Heart right ventricle (tissue), 16 donors: ENCODE data around the gene ULK1. TPM values are rescaled to one million over a fixed set of nuclear protein-coding genes. Genes with fewer than 3 reads are reported as not detected.

ENCODE experiments used
- ATAC-seq, 8 donors: fragments of 200-7000 bp; cut with Tn5 transposase; one replicate each; pipeline ENCODE4 v1.9.1; 2020; ENCODE audit warnings: mild to moderate bottlenecking in 8 of 8, moderate library complexity in 8 of 8, moderate number of reproducible peaks in 1 of 8
- DNase-seq, 2 donors: peaks; one replicate each; pipeline ENCODE4 v3.0.0-alpha.2; 2020
- H3K27ac ChIP-seq, 10 donors: fragments of 200-600 bp; sonication (generic) in 2 of 10; one replicate each; pipeline versions ENCODE4 v1.5.0 to v1.8.0; 2020 to 2022; ENCODE audit warnings: mild to moderate bottlenecking in 3 of 10
- H3K27me3 ChIP-seq, 7 donors: fragments of 200-600 bp; one replicate each; pipeline ENCODE4 v1.8.0; 2021 to 2022; ENCODE audit warnings: mild to moderate bottlenecking in 2 of 7
- H3K36me3 ChIP-seq, 9 donors: fragments of 200-600 bp; sonication (generic) in 1 of 9; one replicate each; pipeline versions ENCODE4 v1.5.0 to v1.8.0; 2020 to 2022; ENCODE audit warnings: mild to moderate bottlenecking in 2 of 9
- H3K4me1 ChIP-seq, 9 donors: fragments of 200-600 bp; sonication (generic) in 1 of 9; one replicate each; pipeline versions ENCODE4 v1.5.0 to v1.8.0; 2020 to 2022; ENCODE audit warnings: mild to moderate bottlenecking in 4 of 9
- H3K4me3 ChIP-seq, 10 donors: fragments of 200-600 bp; sonication (generic) in 2 of 10; one replicate each; pipeline versions ENCODE4 v1.5.0 to v1.8.0; 2020 to 2022; ENCODE audit warnings: mild to moderate bottlenecking in 7 of 10, moderate library complexity in 2 of 10
- H3K9me3 ChIP-seq, 11 donors: fragments of 200-600 bp in 10 of 11; sonication (generic) in 2 of 11; one replicate each; pipeline versions ENCODE4 v1.5.0 to v1.8.0; 2013 to 2022; ENCODE audit warnings: mild to moderate bottlenecking in 2 of 11, control low read depth in 1 of 11, moderate library complexity in 1 of 11
- WGBS, 2 donors: extraction: QIAGEN DNeasy Blood & Tissue Kit; methylation state at CpG; one replicate each; pipeline ENCODE4 v1.1.7; 2013; ENCODE audit warnings: inconsistent platforms in 1 of 2; 5-methylcytosine and 5-hydroxymethylcytosine counted together
- intact Hi-C, 10 donors: fragments of 100-400 bp; cut with DNase I; formaldehyde crosslinking; loops; one replicate each; pipeline versions ENCODE4 v1.11.1 to v1.14.2; 2022
- polyA plus RNA-seq, 2 donors: library from polyadenylated mRNA; stranded (reverse); fragments of 200-250 nt; gene quantifications; one replicate each; pipeline ENCODE4 v1.2.3, GENCODE V29; 2013
- total RNA-seq, 10 donors: library from RNA; stranded (reverse); fragmentation: NEBNext Ultra II Directional in 3 of 10; extraction: Animal tissue kit (Norgen Biotek cat#: 25700) in 3 of 10; gene quantifications; one replicate each; pipeline versions ENCODE4 v1.2.1 to v1.2.4, GENCODE V29; 2021 to 2023
- TF ChIP-seq, protein P1 (sequence below), 9 donors: fragments of 200-600 bp; sonication (generic) in 2 of 9; IDR thresholded peaks; one replicate each; pipeline versions ENCODE4 v1.5.0 to v1.8.0; 2021 to 2022; ENCODE audit warnings: antibody characterized with exemption in 9 of 9, mild to moderate bottlenecking in 5 of 9, moderate library complexity in 1 of 9
- donor health status: Arrhythmogenic right ventricular cardiomyopathy.
- donor health status: ischemic (EF 13 %, LVEDD 7.1; RV severe dilation, severe dysfunction).
- donor health status: healthy with polysubstance abuse.
- donor health status: DM: no; HTN: yes; CAD: no.
- donor health status: DM: no; HTN: no; CAD: no.
- donor health status: ischemic (EF 25% LVEDD 6.9; RV normal size, moderate dysfunction).
- donor health status: ischemic (EF 25% LVEDD 5.7; RV mildly dilated, moderate dysfunction).
- donor health status: healthy.
- donor health status: DM: yes; HTN: yes; CAD: no.
- donor health status: Ischemic cardiomyopathy.
- donor health status: ischemic (EF 35%, LVEDD 5.7; RV mildly dilated, moderate dysfunction).
- donor health status: nonischemic (EF 11% LVEDD 7.7; RV severe dilation, severe dysfunction).
- donor health status: DM: yes; HTN: yes; CAD: no.
- donor health status: PGD.
- donor health status: ischemic (EF 29% LVEDD 5.4; RV normal size, mild dysfunction).
- donor health status: nonischemic (EF 23%, LVEDD 6.1; RV moderate dilation, normal function).

The ULK1 gene
- total and polyA plus RNA-seq, 12 donors = 10.7 to 77.7 (median 48.6) TPM

DNA sequence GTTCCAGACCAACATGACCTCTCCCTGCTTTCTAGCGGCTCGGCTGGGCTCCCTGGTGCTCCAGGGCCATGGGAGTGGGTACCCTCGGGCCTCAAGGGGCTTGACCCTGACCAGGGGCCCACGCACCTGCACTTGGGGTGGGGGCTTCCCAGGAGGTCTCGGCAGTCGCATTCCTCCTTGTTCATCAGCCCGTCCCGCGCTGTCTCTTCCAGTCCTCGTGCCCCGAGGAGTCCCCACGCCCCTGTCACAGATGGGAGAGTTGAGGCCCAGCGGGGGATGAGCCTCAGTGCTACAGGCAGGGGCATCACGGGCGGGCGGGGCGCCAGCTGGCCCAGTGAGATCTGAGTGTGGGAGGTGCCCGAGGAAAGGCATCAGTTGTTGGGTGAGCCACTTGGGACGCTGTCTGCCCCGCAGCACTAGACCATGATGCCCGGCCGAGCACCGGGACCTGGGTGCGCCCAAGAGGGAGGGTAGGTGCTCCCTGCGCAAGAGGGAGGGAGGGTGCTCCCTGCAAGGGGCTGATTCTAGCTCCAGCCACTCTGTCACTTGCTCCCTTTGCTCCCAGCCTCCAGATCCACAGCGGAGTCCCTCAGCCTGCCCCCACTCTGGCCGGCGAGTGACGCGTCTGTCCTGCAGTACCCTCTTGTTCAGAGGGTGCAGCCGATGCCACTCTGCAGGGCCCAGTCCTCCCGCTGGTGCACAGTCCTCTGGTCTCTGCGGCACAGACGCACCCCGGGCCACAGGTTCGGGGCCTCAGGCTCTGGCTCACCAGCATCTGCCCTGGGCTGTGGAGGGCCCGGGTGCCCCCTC is 42.5 kb upstream of the ULK1 start:
- Histone ChIP-seq H3K4me1 (peaks cover 0 to 10% (median 0%) of the 10 kb centered on the region in 9 donors), H3K36me3 (no peaks in the 10 kb centered on the region), H3K27ac (no peak overlapping the region), H3K9me3 (no peaks in the 10 kb centered on the region), H3K27me3 (peaks cover 0 to 29% (median 24%) of the 10 kb centered on the region in 7 donors), H3K4me3 (no peak overlapping the region)
- TF ChIP-seq, protein P1, sequence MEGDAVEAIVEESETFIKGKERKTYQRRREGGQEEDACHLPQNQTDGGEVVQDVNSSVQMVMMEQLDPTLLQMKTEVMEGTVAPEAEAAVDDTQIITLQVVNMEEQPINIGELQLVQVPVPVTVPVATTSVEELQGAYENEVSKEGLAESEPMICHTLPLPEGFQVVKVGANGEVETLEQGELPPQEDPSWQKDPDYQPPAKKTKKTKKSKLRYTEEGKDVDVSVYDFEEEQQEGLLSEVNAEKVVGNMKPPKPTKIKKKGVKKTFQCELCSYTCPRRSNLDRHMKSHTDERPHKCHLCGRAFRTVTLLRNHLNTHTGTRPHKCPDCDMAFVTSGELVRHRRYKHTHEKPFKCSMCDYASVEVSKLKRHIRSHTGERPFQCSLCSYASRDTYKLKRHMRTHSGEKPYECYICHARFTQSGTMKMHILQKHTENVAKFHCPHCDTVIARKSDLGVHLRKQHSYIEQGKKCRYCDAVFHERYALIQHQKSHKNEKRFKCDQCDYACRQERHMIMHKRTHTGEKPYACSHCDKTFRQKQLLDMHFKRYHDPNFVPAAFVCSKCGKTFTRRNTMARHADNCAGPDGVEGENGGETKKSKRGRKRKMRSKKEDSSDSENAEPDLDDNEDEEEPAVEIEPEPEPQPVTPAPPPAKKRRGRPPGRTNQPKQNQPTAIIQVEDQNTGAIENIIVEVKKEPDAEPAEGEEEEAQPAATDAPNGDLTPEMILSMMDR (IDR thresholded peaks at IDR 0.05) = no peak
- WGBS, 2 donors = 86 to 88% methylated on average over 37 of the region's 37 CpGs
- intact Hi-C loops = loop anchor here in 4 of 10 donors (1.0 to 10.0 kb wide), 5 partner anchors 93 to 150 kb away; partner anchors contain the start of gene EP400 (in 3 of the 4)
- DNase-seq = no peak
- ATAC-seq = no peak

DNA sequence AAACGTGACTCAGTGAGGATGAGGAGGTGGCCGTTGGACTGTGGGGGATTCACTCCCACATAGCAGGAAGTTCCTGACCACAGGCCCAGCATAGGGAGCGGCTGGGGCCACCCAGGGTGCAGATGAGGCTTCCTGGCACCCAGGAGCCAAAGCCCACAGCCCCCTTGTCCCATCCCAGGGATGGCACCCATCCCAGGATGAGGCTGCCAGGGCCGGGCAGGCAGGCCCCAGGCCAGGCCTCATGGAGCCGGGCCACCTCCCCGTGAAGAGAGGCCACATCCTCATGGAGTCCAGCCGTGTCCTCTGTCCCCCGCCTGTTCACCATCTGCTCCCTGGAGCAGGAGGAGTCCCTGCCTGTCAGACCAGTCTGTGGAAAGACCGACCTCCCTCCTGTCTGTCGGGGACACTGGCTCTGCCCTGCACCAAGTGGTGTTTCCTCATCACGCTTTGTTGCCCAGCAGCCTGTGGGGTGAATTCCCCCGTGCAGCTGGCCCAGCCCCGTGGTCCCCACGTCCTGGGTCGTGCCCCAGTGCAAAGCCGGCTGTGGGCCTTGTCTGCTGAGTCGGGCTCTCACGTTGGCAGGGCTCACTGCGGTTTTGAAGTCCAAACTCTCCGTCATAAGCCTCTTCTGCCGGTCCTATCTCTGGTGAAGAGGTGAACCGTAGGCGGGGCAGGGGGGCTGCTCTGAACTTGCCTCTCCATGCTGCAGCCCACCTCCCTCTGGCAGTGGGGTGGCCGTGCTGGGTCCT is 41.7 kb upstream of the ULK1 start:
- Histone ChIP-seq H3K36me3 (no peaks in the 10 kb centered on the region), H3K4me1 (peaks cover 0 to 10% (median 0%) of the 10 kb centered on the region in 9 donors), H3K4me3 (no peak overlapping the region), H3K9me3 (no peaks in the 10 kb centered on the region), H3K27ac (no peak overlapping the region), H3K27me3 (peaks cover 0 to 30% (median 24%) of the 10 kb centered on the region in 7 donors)
- no peak for DNase-seq
- intact Hi-C loops = loop anchor here in 4 of 10 donors (5.0 to 10.0 kb wide), 4 partner anchors 92 to 150 kb away; partner anchors contain the start of gene EP400 (in 3 of the 4)
- TF ChIP-seq, protein P1 (IDR thresholded peaks at IDR 0.05) = no peak
- ATAC-seq = no peak
- 62 to 65% methylated on average over 24 of the region's 24 CpGs for WGBS, 2 donors

DNA sequence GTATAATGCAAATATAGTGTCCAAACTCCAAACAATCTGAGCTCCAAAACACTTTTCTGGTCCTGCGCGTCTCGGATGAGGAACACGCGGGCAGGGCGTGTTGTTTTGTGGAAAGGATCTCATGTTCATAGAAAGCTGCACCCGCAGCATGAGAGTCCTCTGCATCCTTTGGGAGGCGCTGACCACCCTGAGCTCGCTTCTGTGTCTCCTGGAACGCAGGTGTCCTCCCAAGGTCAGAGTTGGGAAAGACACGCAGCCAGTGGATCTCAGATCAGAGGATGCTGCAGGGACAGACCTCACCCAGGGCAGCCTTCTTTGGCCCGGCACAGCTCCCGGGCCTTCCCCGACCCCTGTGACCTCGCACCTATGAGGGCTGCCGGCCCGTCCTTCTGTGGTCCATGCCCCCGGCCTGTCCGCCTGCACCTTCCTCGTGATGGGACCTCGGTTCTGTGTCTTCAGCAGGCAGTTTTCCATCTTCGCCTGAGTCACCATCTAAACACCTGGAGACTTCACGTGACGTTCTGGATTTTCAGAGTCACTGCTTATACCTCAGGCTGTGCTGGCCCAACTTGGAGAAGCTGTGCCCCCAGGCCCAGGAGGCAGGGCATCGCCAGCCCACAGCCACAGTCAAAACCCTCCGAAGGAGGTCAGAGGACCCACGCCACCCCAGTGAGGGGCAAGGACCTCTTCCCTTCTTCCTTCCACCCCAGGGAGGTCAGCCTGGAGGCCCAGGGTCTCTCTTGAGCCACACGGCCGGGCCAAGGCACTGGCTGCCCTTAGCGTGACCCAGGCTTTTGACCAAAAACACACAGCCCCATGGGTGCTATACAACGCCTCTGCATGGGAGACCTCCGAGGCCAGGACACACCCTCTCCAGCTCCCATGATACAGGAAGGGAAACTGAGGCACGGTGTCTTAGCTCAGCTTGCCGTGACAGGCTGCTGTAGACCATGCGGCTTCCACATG is 40.3 kb upstream of the ULK1 start:
- WGBS, 2 donors = 87 to 88% methylated on average over 35 of the region's 35 CpGs
- DNase-seq (no peak), ATAC-seq (no peak)
- H3K4me3 ChIP-seq = no peak overlapping the region
- peaks cover 0 to 10% (median 0%) of the 10 kb centered on the region in 9 donors for H3K4me1 ChIP-seq
- peaks cover 0 to 30% (median 24%) of the 10 kb centered on the region in 7 donors for H3K27me3 ChIP-seq
- TF ChIP-seq, protein P1 (IDR thresholded peaks at IDR 0.05) = no peak
- intact Hi-C loops = loop anchor here in 4 of 10 donors (5.0 to 10.0 kb wide), 4 partner anchors 91 to 148 kb away; partner anchors contain the start of gene EP400 (in 3 of the 4)
- no peak overlapping the region for H3K27ac ChIP-seq
- no peaks in the 10 kb centered on the region for H3K9me3 ChIP-seq
- no peaks in the 10 kb centered on the region for H3K36me3 ChIP-seq
